Activated naive CD4-positive, alpha-beta T cell treated with anti-CD3 and anti-CD28 coated beads, Interleukin-2, amount 50 U/mL, for 72 hours (primary cell): ENCODE measurements around the gene CCRL2. TPM values are rescaled to one million over a fixed set of nuclear protein-coding genes. Genes with fewer than 3 reads are reported as not detected.
"Not testable (repeated sequence)": the region's sequence is repeated elsewhere in the genome, so short reads cannot be mapped to it uniquely, and the experiment has no call there.

Experiments
- ATAC-seq, 2 donors: fragments of 150-1000 bp; cut with Tn5 transposase; 2 replicates each; pipeline ENCODE4 v1.10.0; 2021; ENCODE audit warnings: mild to moderate bottlenecking in 2 of 2, moderate library complexity in 2 of 2
- DNase-seq, 2 donors: peaks; one replicate each; pipeline ENCODE4 v3.0.0; 2021 to 2022; ENCODE audit warnings: low spot score in 2 of 2
- H3K27ac Mint-ChIP-seq, 2 donors: one replicate each; pipeline ENCODE4 v1.8.0; 2022; ENCODE audit warnings: mild to moderate bottlenecking in 2 of 2, mixed read lengths in 2 of 2
- H3K36me3 Mint-ChIP-seq, 2 donors: one replicate each; pipeline ENCODE4 v1.8.0; 2022; ENCODE audit warnings: mixed read lengths in 2 of 2
- H3K9me3 Mint-ChIP-seq, 2 donors: one replicate each; pipeline ENCODE4 v1.8.0; 2022; ENCODE audit warnings: mixed read lengths in 2 of 2
- total RNA-seq, 2 donors: library from RNA; stranded (reverse); gene quantifications; one replicate each; pipeline ENCODE4 v1.2.3, GENCODE V29; 2022

The CCRL2 gene
- total RNA-seq, 2 donors from 2014 or later = 0.72 to 1.4 TPM

DNA sequence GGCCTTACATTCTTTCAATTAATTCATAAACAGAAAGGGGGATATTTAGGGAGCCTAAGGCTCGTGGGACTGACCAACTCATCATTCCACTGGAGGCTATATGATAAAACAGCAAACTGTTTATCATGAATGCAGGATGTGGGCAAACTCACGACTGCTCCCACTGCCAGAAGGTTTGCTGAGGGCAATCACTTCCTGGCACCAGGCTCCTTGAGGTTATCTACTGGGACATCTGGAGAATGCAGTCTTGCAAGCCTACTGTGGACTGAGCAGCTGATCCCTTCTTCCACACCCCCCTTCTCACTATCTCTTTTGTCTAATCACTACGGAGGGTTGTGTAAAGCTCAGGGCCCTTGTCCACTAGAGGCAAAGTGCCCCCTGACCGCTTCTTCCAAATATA is 26.1 kb downstream of the CCRL2 start:
- peaks cover 9 to 11% of the 10 kb centered on the region in 2 donors for H3K9me3 Mint-ChIP-seq
- not testable (repeated sequence) for H3K27ac Mint-ChIP-seq, DNase-seq, ATAC-seq, H3K36me3 Mint-ChIP-seq

DNA sequence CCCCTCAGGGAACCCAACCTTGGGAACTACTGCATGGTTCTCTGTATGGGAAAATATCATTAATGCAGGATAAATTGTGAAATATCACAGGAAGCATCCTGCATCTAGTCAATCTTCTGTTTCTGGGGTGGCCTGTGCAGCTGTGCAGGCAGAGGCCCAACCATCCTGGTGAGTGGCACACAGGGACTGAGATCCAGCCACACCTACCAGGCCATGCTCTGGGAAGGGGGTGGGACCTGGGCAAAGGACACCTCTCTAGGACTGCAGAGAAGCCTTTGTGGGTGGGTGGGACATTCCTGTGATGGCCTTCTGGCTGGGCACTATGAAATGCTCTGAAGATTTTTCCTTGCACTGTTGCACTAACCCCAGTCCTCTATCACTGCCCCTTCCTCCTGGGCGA is 26.8 kb downstream of the CCRL2 start:
- H3K36me3 Mint-ChIP-seq = peaks cover 7 to 8% of the 10 kb centered on the region in 2 donors
- H3K9me3 Mint-ChIP-seq = peaks cover 9 to 11% of the 10 kb centered on the region in 2 donors
- no peak for ATAC-seq
- no peak for DNase-seq
- no peak overlapping the region for H3K27ac Mint-ChIP-seq

DNA sequence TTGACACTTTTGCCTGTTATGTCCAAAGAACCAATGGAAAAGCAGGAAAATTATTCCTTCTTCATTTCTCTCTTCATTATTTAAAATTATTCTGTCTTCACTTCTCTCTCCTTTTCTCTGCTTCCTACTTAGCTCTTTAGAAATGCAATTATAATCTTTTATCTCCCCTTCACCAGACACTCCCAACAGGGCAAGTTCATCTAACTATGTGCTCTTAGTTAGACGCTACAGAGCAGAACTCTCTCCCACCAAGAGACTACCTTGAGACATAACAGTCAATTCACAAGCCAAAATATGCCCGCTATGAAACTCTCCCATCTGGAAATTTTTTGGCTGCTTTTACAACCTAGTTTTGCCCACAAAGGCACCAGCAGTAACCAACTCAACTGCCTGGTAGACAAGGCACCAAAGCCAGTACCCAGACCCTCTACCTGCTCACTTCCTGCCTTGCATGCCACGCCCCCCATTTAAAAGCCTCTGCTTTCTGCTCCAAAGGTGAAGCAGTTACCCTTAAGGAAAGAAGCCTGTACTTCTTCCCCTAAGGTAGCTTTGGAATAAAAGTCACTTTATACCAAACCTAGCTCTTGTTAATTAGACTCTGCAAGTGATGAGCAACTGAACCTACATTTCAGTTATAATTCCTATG is 28.1 kb downstream of the CCRL2 start:
- ATAC-seq (no peak), DNase-seq (no peak)
- H3K27ac Mint-ChIP-seq = peak overlapping the region in 1 of 2 donors; percentile 39
- peaks cover 7 to 8% of the 10 kb centered on the region in 2 donors for H3K36me3 Mint-ChIP-seq
- H3K9me3 Mint-ChIP-seq = peaks cover 9 to 11% of the 10 kb centered on the region in 2 donors

DNA sequence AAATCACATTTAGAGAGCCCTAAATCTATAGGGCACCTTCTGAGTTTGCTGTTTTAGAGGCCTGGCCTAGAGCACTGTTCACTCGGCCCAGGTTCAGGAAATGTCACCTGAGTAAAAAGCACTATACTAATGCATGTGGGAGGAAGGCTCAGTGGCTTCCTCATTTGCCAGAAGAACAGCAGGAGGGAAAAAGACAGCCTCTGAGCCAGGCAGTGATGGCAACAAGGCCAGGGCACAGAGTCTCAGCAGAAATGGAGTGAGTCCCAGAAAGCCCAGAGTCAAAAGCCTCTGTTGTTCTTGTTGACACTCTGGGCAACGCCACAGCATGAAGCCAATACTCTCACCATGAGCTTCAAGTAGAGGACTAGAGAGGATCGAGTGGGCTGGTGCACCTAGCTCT is 31.8 kb downstream of the CCRL2 start:
- ATAC-seq (no peak), DNase-seq (no peak)
- Mint-ChIP-seq H3K9me3 (peaks cover 0 to 4% of the 10 kb centered on the region in 2 donors), H3K36me3 (no peaks in the 10 kb centered on the region), H3K27ac (no peak overlapping the region)

DNA sequence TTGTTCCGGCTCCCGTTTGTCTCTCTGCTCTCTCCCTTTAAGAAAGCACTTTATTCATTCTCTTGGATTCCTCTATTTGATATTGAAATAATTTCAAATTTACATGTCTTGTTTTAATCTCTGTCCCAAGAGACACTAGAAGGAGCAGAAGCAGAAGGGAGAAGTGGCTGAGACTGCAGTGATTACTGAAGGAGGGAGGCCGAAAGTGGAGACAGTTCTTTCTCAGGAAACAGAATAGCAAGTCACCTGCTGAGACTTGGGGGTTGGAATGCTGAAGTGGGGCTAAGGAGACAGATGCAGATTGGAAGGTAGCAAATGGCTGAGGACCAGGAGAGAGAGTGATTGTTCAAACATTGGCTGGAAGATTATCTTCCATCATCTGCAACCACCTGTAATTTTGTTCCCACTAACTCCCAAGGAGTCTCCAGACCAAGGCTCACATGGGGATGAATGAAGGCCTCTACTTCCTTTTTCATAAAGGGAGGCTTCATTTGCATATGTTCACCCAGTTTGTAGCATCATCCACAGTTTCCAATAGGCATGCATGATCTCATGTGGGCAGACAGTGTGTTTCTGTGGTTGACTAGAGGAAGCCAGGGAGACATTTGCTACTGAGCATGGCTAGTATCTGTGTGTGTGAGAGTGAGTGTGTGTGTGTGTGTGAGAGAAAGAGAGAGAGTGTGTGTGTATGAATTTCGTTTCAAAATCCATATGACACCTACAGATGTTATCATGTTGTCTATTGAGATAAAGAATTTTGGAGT is 33.7 kb downstream of the CCRL2 start:
- H3K27ac Mint-ChIP-seq = no peak overlapping the region
- H3K36me3 Mint-ChIP-seq = no peaks in the 10 kb centered on the region
- no peaks in the 10 kb centered on the region for H3K9me3 Mint-ChIP-seq
- ATAC-seq = peak; percentile 95 to 96
- DNase-seq = peak in 1 of 2 donors; percentile 19

DNA sequence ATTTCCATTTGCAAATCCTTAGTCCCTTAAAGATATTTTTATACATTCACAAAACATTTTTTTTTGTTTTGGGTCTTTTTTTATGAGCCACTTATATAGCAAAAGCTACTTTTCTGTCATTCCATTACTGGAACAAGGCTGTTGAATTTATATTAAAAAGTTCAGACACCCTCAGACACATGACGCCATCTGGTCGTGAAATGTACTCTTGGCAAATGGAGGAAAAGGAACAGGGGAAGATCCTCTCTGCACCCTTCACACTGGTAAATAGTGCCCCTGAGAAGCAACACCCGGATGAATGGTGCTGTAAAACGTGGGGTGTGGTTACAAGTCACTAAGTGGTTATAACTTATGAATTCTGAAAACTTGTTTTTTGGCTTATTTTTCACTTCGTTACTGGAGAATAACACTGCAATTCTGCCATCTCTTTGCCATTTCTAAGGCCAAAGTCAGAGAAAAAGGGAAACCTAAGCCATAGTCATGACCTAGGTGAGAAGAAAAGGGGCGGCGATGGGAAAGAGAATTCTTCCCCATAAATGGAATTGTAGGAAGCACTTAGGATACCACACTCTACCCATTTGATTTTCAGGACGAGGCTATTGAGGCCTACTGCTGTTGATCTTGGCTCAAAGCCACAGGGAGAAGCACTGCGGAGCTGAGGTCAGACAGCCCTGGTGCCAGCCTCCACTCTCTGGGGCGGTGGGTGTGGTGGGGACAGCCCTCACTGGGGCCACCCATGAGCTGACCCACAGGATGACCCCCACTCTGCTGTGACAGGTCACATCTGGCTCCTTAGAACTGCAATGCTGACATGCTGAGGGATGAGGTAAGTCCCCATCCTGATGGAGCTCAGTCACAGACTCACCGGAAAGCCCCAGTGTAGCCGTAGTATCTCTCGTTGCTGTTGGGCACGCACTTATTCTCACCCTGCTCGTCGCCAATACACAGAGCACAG is 35.8 kb downstream of the CCRL2 start:
- ATAC-seq (no peak), DNase-seq (peak in 1 of 2 donors; percentile 46)
- Mint-ChIP-seq H3K27ac (no peak overlapping the region), H3K9me3 (no peaks in the 10 kb centered on the region), H3K36me3 (no peaks in the 10 kb centered on the region)

DNA sequence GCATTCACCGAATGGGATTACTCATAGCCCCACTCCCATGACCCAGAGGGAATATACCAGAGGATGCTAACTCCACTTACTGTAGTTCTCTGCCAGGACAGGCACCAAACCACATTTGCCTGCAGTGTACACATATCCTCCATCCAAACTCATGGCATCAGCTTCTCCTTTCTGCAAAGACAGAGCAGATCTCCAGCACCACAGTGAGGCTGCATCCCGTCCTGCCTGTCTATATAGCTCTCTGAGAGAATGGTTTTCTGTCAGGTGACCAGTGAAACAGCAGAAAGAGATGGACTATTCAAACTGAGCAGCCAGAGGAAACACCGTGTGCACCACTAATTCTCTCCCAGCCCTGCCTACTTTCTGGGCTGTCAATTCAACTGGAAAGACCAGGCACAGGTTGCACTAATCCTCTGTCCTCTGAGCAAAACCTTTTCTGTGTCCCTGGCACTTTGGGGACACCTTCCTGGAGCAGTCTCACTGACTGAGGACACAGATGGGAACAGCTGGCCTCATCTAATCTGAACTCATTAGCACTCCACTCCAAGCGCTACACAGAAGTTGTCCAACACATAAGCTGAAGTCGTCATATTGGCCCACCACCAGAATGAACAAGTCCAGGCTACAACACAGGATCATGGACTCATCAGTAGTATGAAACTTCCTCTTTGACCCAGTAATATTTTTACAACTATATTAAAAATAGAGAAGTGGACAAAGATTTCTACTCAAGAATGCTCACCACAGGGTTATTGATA is 40.3 kb downstream of the CCRL2 start:
- no peak overlapping the region for H3K27ac Mint-ChIP-seq
- DNase-seq = no peak
- ATAC-seq = no peak
- H3K36me3 Mint-ChIP-seq = no peaks in the 10 kb centered on the region
- no peaks in the 10 kb centered on the region for H3K9me3 Mint-ChIP-seq

DNA sequence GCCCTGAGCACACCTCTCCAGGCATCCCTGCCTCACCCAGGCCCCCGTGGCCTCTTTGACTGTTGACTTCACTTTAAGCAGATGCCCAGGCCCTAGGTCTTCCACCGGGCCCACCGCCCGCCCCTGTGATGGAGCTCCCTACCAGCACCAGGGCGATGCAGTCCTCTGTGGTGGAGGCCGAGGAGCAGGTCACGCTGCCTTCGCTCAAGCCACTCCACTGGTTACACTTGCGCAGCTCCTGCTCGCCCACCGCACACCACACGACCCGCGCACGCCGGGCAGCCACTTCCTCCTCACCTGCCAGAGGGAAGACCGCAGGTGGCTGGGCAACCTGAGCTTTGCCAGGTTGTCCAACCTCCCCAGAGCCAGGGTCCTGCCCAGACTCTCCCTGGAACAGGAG is 41.7 kb downstream of the CCRL2 start:
- H3K27ac Mint-ChIP-seq = no peak overlapping the region
- no peaks in the 10 kb centered on the region for H3K36me3 Mint-ChIP-seq
- DNase-seq (no peak), ATAC-seq (no peak)
- no peaks in the 10 kb centered on the region for H3K9me3 Mint-ChIP-seq

DNA sequence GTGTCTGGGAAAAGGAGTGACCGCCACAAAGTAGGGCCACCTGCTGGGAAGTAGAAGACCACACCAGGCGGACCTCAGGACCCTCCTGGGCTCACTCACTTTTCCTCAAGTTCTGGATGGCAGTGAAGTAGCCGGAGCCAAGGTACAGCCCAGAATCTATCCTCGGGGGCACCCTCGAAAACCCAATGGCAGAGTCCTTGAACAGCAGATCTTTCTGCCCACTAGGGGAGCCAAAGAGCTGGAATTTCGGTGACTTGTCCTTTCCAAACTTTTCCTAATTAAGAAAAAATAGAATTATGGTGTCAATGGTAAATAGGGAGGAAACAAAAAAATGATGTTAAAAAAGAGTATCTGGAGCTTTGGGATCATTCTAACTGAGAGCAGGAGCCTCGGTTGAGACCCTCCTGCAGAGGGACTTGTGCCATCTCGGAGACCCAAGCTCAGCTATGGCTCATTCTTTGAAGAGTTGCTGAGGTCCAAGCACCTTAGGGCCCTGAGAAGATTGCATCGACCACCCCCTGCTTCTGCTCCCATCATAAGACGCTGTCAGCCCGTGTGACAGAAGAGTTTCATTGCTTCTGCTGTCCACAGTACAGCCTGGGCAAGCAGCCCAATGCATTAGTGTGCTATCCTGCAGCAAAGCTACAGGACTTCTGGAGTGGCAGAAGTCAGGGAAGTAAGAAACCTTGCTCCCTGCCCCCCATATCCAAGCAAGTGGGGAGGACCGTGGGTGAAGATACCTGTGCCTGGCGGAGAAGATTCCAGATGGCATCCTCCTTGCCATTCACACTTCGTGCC is 42.9 kb downstream of the CCRL2 start:
- Mint-ChIP-seq H3K27ac (no peak overlapping the region), H3K36me3 (no peaks in the 10 kb centered on the region), H3K9me3 (no peaks in the 10 kb centered on the region)
- ATAC-seq = no peak
- no peak for DNase-seq

DNA sequence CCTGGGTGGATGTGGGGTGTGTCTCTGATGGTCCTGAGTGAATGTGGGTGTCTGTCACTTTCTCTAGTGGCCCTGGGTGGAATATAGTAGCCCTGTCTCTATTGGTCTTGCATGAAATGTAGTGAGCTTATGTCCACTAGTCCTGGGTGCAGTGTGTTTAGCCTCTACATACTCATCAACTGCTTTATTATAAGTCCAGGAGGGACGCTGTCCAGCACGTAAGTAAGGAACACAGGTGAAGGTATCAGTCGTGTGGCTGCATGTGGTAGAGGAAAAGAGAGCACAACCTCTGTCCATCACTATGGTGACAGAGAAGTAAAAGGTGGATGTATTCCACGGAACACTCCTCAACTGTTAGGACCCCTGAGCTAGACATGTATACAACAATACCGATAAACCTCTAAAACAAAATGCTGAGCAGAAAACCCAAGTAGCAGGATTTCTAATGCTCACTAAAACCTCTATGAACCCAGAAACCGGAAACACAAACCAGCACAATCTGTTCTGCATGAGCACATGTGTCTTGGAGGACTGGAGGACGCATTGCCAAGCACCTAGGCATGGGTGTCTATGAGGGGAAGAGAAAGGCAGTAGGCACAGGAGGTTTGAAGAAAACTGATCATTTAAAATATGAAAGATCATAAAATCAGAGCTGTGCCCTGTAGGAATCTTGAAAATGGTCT is 46.6 kb downstream of the CCRL2 start:
- Mint-ChIP-seq H3K27ac (no peak overlapping the region), H3K36me3 (no peaks in the 10 kb centered on the region), H3K9me3 (no peaks in the 10 kb centered on the region)
- no peak for DNase-seq
- no peak for ATAC-seq

DNA sequence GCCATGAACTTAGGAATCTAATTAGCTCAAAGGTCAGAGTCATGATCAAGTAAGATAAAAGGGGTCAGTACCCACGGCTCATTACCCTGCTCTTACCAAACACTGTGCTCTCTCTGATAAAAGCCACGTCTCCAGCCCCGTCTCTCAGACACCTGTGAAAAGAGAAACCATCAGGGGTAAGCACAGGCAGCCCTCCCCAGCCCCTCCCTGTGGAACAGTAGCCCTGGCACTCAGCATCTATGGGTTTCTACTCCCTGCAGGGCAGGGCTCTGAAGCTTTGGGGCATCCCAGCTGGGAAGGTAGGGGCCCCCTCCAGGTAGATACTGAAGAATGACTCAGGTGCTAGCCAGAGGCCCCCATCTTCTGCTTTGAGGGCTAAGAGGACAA is 47.1 kb downstream of the CCRL2 start:
- Mint-ChIP-seq H3K27ac (no peak overlapping the region), H3K9me3 (no peaks in the 10 kb centered on the region), H3K36me3 (no peaks in the 10 kb centered on the region)
- DNase-seq (no peak), ATAC-seq (no peak)

DNA sequence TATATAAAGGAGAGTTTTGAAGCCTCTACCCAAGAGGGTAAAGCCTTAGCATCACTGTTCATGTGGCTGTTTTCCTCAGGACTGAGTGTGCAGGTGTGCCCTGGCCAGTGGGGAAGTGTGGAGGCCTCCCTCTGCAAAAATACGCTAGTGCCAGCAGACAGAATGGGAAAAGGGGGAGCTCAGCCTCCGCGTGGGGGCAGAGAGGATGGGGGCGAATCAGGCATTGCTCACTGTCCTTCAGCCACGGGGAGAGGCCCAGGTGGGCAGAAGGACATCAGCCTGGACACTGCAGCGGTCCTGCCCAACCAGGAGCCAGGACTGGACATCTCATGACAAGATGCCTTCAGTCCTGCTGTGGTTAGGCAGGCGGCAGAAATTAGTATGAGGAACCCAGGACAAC is 47.5 kb downstream of the CCRL2 start:
- ATAC-seq (no peak), DNase-seq (no peak)
- no peaks in the 10 kb centered on the region for H3K9me3 Mint-ChIP-seq
- no peak overlapping the region for H3K27ac Mint-ChIP-seq
- H3K36me3 Mint-ChIP-seq = no peaks in the 10 kb centered on the region

DNA sequence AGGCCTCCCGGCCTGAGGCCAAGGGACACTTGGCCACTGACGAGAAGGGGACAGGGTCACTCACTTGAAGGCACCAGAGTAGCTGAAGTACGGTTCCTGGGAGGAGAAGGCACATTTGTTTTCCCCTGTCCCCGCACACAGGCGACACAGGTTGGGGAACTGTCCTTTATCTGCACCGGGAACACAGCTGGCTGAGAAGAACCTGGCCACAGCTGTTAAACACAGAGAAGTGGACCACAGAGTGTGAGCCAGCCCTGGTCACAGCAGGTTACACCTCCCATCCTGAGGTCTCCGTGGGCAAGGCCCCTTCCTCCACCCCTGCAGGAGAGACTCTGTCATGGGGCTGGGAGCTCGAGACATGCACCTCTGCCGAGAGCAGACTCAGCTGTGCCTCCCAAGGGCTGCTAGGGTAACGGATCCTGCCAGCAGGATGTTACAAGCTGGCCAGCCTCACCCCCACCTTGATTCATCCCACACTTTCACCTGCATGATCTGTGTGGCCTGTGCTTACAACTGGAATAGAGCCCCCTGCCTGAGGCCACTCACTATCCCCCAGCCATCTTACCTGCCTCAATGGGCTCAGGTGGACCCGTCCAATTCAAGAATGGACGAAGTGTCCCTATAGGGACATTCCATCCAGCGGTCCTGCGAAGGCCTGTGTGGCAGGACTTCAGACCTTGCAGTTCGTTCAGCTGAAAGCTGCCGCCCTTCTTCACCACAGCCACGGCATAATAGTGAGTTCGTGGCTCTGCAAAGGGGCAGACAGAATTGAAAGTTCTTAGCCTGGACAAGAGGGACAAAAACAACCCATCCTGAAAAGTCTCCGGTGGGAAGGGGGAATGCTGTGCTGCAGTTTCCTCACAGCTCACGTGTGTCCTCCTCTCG is 48.4 kb downstream of the CCRL2 start:
- Mint-ChIP-seq H3K9me3 (no peaks in the 10 kb centered on the region), H3K27ac (no peak overlapping the region), H3K36me3 (no peaks in the 10 kb centered on the region)
- no peak for ATAC-seq
- no peak for DNase-seq

DNA sequence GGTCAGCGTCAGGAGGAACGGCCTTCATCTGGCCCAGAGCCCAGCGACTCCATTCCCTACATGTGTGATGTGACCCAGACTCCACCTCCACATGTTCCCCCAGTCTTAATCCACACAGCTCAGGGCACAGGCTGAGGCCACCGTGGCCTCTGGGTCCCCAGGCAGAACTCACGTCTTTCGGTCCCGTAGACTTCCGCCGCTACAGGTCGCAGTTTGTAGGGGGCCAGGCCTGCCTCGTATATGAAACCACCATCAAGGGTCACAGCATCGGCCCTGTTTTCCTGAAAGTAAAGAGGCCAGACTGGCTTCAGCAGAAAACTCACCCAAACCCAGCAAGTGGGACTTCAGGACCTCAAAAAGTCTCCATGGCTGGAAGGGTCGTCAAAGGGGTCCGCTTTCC is 49.1 kb downstream of the CCRL2 start:
- Mint-ChIP-seq H3K36me3 (no peaks in the 10 kb centered on the region), H3K27ac (no peak overlapping the region), H3K9me3 (no peaks in the 10 kb centered on the region)
- ATAC-seq = no peak
- no peak for DNase-seq
